SU-DHL-6 (cell line): Measurements from ENCODE around the gene NANOS1.

Experiments
- H2AFZ ChIP-seq: fragments of 200-600 bp; sonication (generic); 2 replicates; pipeline ENCODE4 v1.6.1; 2014; ENCODE audit warnings: low read depth, mild to moderate bottlenecking, moderate library complexity, mixed read lengths, antibody characterized with exemption, low read length; ENCODE audit not compliant: severe bottlenecking
- H3F3A ChIP-seq: fragments of 200-600 bp; shearing (Covaris generic); 2 replicates; pipeline ENCODE4 v1.6.0; 2016; ENCODE audit warnings: antibody characterized with exemption, mild to moderate bottlenecking; ENCODE audit not compliant: insufficient read depth
- H3K27ac ChIP-seq: fragments of 200-600 bp; sonication (generic); 2 replicates; pipeline ENCODE4 v1.5.1; 2016; ENCODE audit warnings: low read depth, mild to moderate bottlenecking, low read length, moderate library complexity, mixed read lengths
- H3K27me3 ChIP-seq: fragments of 200-600 bp; sonication (generic), shearing (Covaris generic); 2 replicates; pipeline ENCODE4 v1.6.0; 2014; ENCODE audit warnings: mild to moderate bottlenecking, low read length
- H3K36me3 ChIP-seq: fragments of 200-600 bp; sonication (generic); 2 replicates; pipeline ENCODE4 v1.6.1; 2014; ENCODE audit warnings: mild to moderate bottlenecking, low read length, mixed read lengths
- H3K4me2 ChIP-seq: fragments of 300-600, 200-600 bp; shearing (Covaris generic), sonication (generic); 2 replicates; pipeline ENCODE4 v1.6.0; 2014; ENCODE audit warnings: low read length, low read depth, mild to moderate bottlenecking; ENCODE audit not compliant: poor library complexity, severe bottlenecking
- H3K4me3 ChIP-seq: fragments of 200-600 bp; sonication (generic); 2 replicates; pipeline ENCODE4 v1.5.1; 2014; ENCODE audit warnings: antibody characterized with exemption, low read length, mild to moderate bottlenecking, mixed read lengths; ENCODE audit not compliant: insufficient read depth, poor library complexity, severe bottlenecking
- H3K79me2 ChIP-seq: fragments of 200-600 bp; sonication (generic); 2 replicates; pipeline ENCODE4 v1.6.1; 2014; ENCODE audit warnings: mild to moderate bottlenecking, low read length, moderate library complexity; ENCODE audit not compliant: insufficient read depth
- H3K9ac ChIP-seq: fragments of 200-600 bp; sonication (generic); 2 replicates; pipeline ENCODE4 v1.7.0; 2014; ENCODE audit warnings: mild to moderate bottlenecking, low read length
- H3K9me2 ChIP-seq: fragments of 200-600 bp; sonication (generic); replicated peaks from 2 replicates; pipeline ENCODE4 v1.6.1; 2014; ENCODE audit warnings: low read length; ENCODE audit not compliant: insufficient read depth
- H3K9me3 ChIP-seq: fragments of 200-600 bp; sonication (generic); 2 replicates; pipeline ENCODE4 v1.6.1; 2014; ENCODE audit warnings: low read length, mixed read lengths; ENCODE audit not compliant: insufficient read depth
- H4K20me1 ChIP-seq: fragments of 200-600 bp; sonication (generic); 2 replicates; pipeline ENCODE4 v1.6.1; 2014; ENCODE audit warnings: low read depth, mild to moderate bottlenecking, antibody characterized with exemption, low read length, moderate library complexity, mixed read lengths
- CTCF ChIP-seq: fragments of 200-600 bp; sonication (generic); IDR thresholded peaks from one replicate; pipeline ENCODE4 v1.5.1; 2017; ENCODE audit warnings: antibody characterized with exemption, mild to moderate bottlenecking, low read length, moderate library complexity; ENCODE audit not compliant: insufficient read depth, poor library complexity, severe bottlenecking
- EZH2phosphoT487 ChIP-seq: fragments of 200-600 bp; sonication (generic), shearing (Covaris generic); conservative IDR thresholded peaks from 2 replicates; pipeline ENCODE4 v1.6.1; 2018; ENCODE audit warnings: mild to moderate bottlenecking, antibody characterized with exemption, low read length, moderate library complexity, mixed read lengths

NANOS1 gene

GRCh38 chr10:119039161-119039560 lies 9.6 kb downstream of the NANOS1 start:
- Histone ChIP-seq H3K36me3 (peaks cover 80% of the 10 kb centered on the region), H3K9me2 (no peaks in the 10 kb centered on the region), H4K20me1 (peaks cover 53% of the 10 kb centered on the region), H3K9ac (no peak overlapping the region), H3K27ac (no peak overlapping the region), H2AFZ (no peak overlapping the region), H3K4me2 (no peak overlapping the region), H3K27me3 (no peaks in the 10 kb centered on the region), H3K9me3 (no peaks in the 10 kb centered on the region), H3K4me3 (no peak overlapping the region), H3F3A (peaks cover 51% of the 10 kb centered on the region), H3K79me2 (peaks cover 59% of the 10 kb centered on the region)
- no peak for TF ChIP-seq CTCF
- no peak for TF ChIP-seq EZH2phosphoT487

- Histone ChIP-seq H3K9me3 (no peaks in the 10 kb centered on the region), H2AFZ (no peak overlapping the region), H3K36me3 (peaks cover 85% of the 10 kb centered on the region), H3K4me2 (no peak overlapping the region), H3K79me2 (peaks cover 80% of the 10 kb centered on the region), H3K4me3 (no peak overlapping the region), H3F3A (peaks cover 43% of the 10 kb centered on the region), H4K20me1 (peaks cover 62% of the 10 kb centered on the region), H3K27me3 (no peaks in the 10 kb centered on the region), H3K9ac (no peak overlapping the region), H3K9me2 (no peaks in the 10 kb centered on the region), H3K27ac (no peak overlapping the region)
- TF ChIP-seq EZH2phosphoT487, result no peak
- no peak for TF ChIP-seq CTCF
Measured at GRCh38 chr10:119041326-119041725, 11.8 kb downstream of the NANOS1 start.

GRCh38 chr10:119042169-119042568 lies 12.7 kb downstream of the NANOS1 start:
- H3K9me2 ChIP-seq, result no peaks in the 10 kb centered on the region
- H3K9ac ChIP-seq, result no peak overlapping the region
- TF ChIP-seq EZH2phosphoT487 (no peak), CTCF (no peak)
- peaks cover 79% of the 10 kb centered on the region for H3K36me3 ChIP-seq
- peaks cover 36% of the 10 kb centered on the region for H3F3A ChIP-seq
- no peak overlapping the region for H3K4me2 ChIP-seq
- H4K20me1 ChIP-seq, result peaks cover 55% of the 10 kb centered on the region
- H3K27me3 ChIP-seq, result no peaks in the 10 kb centered on the region
- no peak overlapping the region for H3K27ac ChIP-seq
- H3K9me3 ChIP-seq, result no peaks in the 10 kb centered on the region
- H3K4me3 ChIP-seq, result no peak overlapping the region
- no peak overlapping the region for H2AFZ ChIP-seq
- peaks cover 85% of the 10 kb centered on the region for H3K79me2 ChIP-seq
